Measurements from ENCODE around the gene GRB7.
"Not testable (repeated sequence)": the region's sequence is repeated elsewhere in the genome, so short reads cannot be mapped to it uniquely, and the experiment has no call there.

Gene GRB7

DNA sequence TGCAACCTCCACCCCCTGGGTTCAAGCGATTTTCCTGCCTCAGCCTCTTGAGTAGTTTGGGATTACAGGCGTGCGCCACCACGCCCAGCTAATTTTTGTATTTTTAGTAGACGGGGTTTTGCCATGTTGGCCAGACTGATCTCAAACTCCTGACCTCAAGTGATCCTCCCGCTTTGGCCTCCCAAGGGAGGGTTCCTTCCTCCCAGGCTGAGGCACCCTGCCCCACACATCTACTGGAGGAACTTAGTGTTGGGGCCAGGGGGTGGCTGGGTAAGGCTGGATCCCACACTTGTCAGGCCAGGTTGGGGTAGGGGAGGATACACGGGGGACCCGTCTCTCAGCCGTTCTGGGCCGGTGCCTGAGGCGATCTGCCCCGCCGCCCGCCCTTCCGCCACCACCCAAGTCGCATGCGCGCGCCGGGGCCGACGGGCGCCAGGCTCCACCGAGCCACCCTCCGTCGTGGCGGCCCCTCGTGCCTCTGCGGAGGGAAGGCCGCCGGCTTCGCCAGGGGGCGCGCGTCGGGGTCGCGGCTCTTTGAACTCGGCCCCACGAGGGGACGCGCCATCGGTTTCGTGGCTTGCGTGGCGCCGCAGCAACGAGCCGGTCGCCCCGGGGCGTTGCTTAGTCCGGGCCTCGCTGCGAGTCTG is 15.9 kb downstream of the GRB7 start:
- peak in 1 of 2 experiments; percentile 69 for DNase-seq

DNA sequence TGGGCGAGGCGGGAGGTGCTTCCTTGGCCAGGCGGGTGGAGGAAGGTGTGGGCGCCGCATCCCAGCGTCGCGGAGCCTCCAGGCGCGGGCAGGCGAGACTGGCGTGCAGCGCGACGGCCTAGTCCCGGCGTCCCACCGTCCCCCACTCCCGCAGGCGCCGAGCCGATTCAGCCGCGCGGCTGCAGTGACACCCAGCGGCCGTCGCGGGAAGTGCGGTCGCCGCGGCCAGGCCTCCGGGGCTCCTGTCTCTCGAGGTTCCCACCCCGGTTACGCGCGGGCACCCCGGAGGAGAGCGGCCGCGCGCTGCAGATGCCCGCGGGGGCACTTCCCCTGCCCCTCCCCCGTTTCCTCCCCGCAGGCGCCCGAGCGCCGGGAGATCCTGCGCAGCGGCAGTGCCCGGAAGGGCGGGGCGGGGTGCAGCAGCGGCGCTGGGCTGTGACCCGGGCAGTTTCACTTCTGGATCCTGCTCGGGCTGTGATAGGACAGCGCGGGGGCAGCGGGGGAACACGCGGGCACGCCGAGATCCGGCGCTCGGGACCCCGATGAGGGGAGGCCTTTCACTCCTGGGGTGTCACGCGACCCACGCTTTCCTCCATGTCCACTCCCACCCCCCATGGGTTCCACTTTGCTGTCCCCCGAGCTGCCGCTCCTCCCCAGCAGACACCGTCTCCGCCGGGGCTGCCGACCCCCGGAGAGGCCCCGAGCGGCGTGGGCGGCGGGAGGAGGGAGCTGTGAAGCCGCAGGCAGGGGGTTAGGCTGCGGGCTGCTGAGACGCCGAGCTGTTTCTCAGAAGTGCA is 16.6 kb downstream of the GRB7 start:
- DNase-seq: peak; percentile 91 to 93

DNA sequence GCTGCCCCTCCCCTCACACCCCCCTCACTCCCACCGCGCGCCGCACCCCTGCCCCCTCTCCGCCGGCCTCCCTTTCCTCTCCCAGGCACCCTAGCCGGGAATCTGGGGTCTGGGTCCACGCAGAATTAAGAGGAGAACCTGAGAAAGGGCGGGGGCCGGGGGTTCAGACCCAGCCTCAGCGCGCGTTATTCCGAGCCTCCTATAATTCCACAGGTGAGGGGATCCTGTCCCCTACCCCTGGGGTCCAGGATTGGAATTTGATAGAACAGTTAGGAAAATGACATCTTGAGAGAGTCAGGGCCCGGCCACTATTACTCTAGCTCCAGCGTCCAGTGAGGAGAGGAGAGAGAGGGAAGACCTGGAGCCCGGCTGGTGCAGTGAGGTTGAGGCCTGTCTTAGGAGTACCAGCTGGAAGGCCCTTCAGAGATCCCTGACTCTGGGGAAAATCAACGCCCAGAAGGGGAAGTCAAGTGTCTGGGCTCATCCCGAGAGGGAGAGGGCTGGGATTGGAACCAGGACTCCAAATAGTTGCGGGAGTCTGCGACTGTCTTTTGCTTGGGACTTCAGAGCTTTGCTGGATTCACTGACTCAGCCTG is 17.3 kb downstream of the GRB7 start:
- DNase-seq: no peak

DNA sequence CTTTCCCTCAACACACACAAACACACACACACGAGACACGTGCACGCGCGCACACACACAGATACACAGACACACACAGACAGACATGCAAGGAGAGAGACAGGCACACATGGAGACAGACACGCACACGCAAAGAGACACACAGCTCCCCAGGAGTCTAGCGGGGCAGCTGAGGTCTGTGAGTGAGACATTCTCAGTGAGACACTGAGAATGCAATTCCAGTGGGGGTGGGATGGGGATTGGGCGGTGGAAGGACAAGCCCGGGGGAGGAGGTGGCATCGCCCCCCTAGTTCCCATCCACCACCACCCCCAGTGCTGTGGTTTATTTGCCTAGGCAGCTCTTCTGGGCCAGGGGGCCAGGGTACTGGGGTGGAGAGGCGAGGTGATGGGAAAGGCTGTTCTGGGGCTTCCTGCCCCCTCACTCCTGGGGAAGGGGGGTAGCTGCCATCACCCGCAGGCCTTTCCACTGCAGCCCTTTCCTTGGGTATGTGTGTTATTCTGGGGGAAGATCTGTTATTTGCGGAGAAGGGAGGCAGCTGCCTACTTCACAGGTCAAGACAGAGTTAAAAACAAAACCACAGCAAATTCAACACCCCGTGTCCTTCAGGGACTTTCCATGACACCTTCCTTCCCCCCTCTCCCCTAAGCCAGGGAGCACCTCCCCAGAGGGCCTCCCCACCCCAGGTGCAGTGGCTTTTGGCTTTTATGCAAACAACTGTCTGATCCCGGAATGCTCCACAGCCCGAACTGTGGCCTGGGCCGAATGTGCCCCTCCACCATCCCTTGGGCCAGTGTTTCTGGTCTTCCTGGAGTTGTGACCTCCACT is 18.0 kb downstream of the GRB7 start:
- DNase-seq: peak; percentile 33 to 58

DNA sequence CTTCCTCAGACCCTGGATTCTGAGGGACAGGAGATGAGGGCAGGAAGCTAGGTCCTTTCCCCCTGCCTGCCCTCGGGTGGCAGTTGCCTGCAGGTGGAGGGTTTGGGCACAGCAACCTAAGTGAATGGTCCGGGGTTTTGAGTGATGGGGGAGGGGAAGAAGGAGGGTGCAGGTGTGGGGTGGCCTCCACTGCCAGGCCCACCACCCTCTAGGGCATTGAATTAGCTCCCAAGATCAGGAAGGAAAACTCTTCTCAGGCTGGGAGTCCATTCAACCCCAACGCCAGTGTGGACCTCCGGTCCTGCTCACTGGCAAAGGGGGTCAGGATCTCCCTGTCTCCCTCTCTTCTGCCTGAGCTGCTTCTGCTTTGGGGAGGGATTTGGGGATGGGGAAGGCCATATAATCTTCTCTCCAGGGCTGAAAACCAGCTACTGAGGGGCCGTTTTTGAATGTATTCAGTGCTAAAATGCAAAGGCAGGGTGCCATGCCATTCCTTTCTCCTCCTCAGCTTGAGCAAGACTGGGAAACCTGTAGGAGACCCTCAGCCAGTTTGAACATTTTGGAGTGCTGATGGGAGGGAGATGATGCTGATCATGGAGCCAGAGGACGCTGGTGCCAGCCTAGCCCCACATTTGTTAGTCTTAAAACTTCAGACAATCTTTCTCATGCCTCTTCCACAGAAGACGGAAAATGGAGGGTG is 18.8 kb downstream of the GRB7 start:
- no peak for DNase-seq

DNA sequence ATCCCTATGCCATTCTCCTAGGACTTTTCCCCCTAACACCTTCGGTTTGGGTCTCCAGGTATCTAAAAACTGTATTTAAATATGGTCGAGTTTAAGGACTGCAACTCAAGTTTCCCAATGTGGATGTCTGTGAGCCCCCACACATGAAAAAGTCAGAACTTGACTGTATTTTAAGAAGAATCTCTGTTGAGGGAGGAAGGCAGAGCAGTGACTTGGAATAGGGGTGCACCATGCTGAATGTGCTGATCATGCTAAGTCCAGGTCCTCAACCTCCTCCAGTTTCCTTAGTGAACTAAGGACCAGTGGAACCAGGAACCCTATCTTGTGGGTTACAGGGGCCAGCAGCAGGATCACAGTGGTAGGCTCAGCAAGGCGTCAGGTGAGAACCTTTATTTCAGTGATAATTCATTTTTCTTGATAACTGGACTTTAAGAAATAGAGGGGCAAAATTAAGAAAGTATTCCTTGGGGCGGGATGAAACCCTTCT is 19.5 kb downstream of the GRB7 start:
- no peak for DNase-seq

DNA sequence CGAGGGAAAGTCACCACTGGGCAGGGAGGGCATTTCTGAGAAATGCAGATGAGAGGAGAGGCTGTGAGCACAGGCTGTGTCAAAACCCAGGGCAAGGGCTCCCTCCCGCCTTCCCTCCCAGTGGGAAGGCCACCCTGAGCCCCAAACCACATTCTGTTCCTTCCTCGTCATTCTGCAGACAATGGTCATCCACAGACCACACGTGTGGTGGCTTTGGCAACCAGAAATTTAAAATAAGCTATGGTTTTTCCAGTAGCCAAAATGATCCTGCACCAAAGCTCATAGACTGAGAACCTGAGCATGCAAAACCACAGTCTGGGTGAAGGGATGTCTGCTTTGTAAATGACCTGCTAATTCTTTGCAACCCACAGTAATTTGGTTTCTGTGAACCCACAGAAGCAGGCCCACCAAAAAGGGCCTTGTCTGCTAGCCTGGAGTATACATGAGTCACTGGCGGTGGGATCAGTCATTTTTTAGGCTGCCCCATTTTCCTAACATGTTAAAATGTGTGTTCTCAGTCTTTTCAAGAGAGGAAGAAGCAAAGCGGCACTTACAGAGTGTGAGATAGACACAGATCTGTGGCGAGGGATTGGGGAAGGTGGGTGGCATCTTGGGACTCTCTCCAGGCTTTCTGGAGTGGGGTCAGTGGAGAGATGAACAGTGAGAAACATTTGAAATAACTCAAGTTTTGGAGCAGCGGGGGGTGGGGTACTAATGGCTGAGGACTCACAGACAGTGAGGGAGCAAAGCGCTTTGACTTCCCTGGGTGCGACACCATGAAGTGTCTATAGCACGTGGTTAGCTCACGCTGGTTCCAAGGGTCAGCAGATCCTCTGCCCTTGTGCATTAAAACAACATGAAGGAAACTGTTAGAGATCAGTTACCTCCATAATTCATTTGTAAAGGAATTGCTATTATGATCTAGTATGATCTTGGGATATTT is 20.5 kb downstream of the GRB7 start:
- peak in 1 of 2 experiments; percentile 53 for DNase-seq

GRCh38 chr17:39759204-39759603 is 21.5 kb downstream of the GRB7 start:
- DNase-seq: no peak

DNA sequence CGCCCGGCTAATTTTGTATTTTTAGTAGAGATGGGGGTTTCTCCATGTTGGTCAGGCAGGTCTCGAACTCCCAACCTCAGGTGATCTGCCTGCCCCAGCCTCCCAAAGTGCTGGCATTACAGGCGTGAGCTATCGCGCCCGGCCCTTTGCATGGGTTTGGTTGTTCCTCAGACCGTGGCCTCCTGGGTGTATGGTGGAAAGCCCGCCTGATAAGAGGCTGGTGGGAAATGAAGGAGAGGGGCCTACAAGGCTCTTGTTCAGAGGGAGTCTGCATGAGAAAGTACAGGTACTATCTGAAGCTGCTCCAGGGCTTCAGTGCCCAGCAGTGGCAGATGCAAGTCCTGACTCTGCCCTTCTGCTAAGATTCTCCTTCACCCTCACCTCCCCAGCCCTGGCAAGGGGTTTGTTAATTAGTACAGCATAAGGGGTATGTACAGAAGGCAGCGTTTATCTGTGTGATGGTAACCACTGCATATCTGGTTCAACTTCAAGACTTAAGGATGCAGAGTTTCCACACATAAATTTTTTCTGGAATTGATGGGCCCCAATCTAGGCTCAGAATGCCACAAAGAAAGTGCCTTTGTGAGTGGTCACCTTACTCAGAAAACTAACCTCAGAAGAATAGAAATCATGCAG is 24.2 kb downstream of the GRB7 start:
- DNase-seq: no peak

DNA sequence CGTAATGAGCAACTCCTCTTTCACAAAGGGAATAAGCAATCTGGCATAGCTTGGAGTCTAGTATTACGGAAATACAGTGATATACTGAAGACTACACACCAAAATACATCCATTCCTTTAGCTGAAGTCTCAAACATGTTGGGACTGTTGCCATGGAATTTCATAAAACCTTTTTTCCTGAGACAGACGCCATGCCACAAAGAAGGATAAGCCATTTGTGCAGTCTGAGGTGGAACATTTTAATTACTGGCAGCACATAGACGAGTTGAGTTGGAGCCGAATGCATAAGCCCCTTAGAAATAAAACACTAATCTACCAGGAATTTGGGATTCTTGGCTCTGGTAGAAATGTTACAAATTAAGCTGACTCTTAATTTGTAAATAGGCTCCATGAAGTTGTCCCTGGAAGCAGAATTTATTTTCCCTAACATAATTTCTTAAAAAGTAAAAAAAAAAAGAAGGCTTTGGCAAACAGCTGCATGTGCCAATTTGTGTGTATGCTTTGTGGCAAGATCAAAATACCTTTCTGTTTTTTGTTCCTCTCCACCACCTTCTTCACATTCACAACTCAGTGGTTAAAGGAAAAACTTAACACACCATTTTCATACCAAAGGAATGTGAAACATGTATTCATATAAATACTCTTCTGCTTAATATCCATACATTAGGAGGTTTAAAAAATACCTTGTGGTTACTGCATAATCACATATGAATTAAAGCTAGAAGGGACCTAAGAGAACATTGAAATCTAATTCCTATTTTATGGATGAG is 25.5 kb downstream of the GRB7 start:
- no peak for DNase-seq

- DNase-seq: not testable (repeated sequence)
Measured at GRCh38 chr17:39764171-39764570, 26.4 kb downstream of the GRB7 start.

DNA sequence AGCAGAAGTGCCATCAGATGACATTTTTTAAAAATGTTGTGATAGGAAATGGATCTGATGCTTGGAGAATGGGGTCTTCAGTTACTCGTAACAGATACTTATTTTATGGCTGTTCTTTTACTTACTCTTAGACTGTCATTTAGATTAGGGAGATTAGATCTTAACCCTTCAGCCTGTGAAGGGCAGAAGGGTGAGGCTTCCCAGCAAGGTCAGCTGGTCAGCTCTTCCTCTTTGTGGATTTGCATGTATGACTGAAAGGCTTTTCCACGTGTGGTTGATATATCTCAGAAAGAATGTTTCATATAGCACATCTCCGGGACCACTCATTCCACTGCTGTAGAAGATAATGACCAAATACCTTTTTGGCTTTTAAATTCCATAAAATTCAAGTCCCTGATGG is 27.4 kb downstream of the GRB7 start:
- DNase-seq: no peak

DNA sequence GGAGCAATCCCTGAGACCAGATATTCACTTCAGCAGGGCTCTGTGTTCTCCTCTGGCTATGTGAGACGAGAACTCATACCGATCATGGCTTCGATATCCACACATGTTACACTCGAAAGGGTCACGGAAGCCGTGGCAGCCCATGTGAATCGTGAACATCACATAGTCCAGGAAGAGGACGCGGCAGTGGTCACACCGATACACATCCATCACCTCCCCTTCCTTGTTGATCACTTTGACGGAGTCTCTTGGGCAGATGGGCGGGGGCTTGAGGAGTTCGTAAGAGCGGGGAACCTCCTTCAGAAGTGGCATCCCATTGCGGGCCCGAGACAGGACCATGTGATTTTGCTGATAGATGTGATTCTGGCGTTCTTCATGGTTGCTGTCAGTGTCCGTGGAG is 28.0 kb downstream of the GRB7 start:
- DNase-seq: no peak

DNA sequence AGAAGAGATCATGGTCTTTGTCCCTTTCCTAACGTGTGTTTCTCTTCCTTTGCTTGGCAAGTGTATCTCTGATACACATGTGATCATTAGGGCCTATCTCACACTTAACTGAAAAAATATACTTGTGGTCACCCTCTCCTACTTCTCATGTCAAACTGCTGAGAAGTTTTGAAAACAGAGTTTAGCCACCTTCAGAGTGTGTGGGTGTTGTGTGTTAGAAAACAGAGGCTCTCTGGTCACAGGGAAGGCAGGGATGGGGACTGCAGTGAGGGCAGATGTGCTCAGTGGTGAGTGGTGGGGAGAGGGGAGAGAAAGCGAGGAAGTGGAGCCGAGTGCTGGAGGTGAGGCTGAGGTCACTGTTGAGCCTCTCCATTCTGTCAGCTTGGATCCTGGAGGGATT is 29.4 kb downstream of the GRB7 start:
- no peak for DNase-seq

GRCh38 chr17:39769974-39770587 is 32.3 kb downstream of the GRB7 start:
- DNase-seq: peak; percentile 28 to 76

GRCh38 chr17:39772415-39772814 is 34.7 kb downstream of the GRB7 start:
- DNase-seq: no peak

- DNase-seq: no peak
Measured at GRCh38 chr17:39772987-39773934, 35.5 kb downstream of the GRB7 start.

GRCh38 chr17:39774047-39774446 is 36.3 kb downstream of the GRB7 start:
- no peak for DNase-seq

Measured in stimulated activated CD4-positive, alpha-beta T cell treated with anti-CD3 and anti-CD28 coated beads, Interleukin-4, amount 100 ng/mL, for 4 hours (primary cell).